Measurements from ENCODE around the gene PLXDC2. TPM values are rescaled to one million over a fixed set of nuclear protein-coding genes. Genes with fewer than 3 reads are reported as not detected.
"Not testable (repeated sequence)": the region's sequence is repeated elsewhere in the genome, so short reads cannot be mapped to it uniquely, and the experiment has no call there.

Gene PLXDC2
- total RNA-seq (2014; rRNA removed; shearing (Covaris generic)), result 0.76 and 1.2 TPM in 2 replicates

- peak; percentile 23 for DNase-seq (ENCODE audit: low spot score)
These were observed at the start of gene PLXDC2 for GRCh38 chr10:19816411-19817230. Gene PLXDC2, plus strand, starts transcription at chr10:19816432.

- no peak for DNase-seq (ENCODE audit: low spot score)
These were observed 48.4 kb upstream of the PLXDC2 start for GRCh38 chr10:19767876-19768275.

- not testable (repeated sequence) for DNase-seq (ENCODE audit: low spot score)
These were observed 46.4 kb upstream of the PLXDC2 start for GRCh38 chr10:19769826-19770225.

GRCh38 chr10:19772972-19773371 is 43.3 kb upstream of the PLXDC2 start:
- DNase-seq (ENCODE audit: low spot score), result no peak

GRCh38 chr10:19775296-19775695 is 40.9 kb upstream of the PLXDC2 start:
- DNase-seq (ENCODE audit: low spot score), result no peak

- DNase-seq (ENCODE audit: low spot score), result no peak
These were observed 38.4 kb upstream of the PLXDC2 start for GRCh38 chr10:19777806-19778205.

- no peak for DNase-seq (ENCODE audit: low spot score)
These were observed 37.2 kb upstream of the PLXDC2 start for GRCh38 chr10:19778996-19779395.

- no peak for DNase-seq (ENCODE audit: low spot score)
These were observed 33.7 kb upstream of the PLXDC2 start for GRCh38 chr10:19782430-19783089.

- no peak for DNase-seq (ENCODE audit: low spot score)
These were observed 32.5 kb upstream of the PLXDC2 start for GRCh38 chr10:19783721-19784120.

- DNase-seq (ENCODE audit: low spot score), result no peak
These were observed 30.9 kb upstream of the PLXDC2 start for GRCh38 chr10:19785366-19785765.

- peak; percentile 72 for DNase-seq (ENCODE audit: low spot score)
These were observed 28.1 kb upstream of the PLXDC2 start for GRCh38 chr10:19788075-19788686.

GRCh38 chr10:19788902-19789301 is 27.3 kb upstream of the PLXDC2 start:
- no peak for DNase-seq (ENCODE audit: low spot score)

- no peak for DNase-seq (ENCODE audit: low spot score)
These were observed 26.6 kb upstream of the PLXDC2 start for GRCh38 chr10:19789607-19790006.

- no peak for DNase-seq (ENCODE audit: low spot score)
These were observed 25.2 kb upstream of the PLXDC2 start for GRCh38 chr10:19791032-19791431.

GRCh38 chr10:19795684-19796083 is 20.5 kb upstream of the PLXDC2 start:
- DNase-seq (ENCODE audit: low spot score), result no peak

- no peak for DNase-seq (ENCODE audit: low spot score)
These were observed 16.1 kb upstream of the PLXDC2 start for GRCh38 chr10:19800161-19800560.

GRCh38 chr10:19801369-19801768 is 14.9 kb upstream of the PLXDC2 start:
- no peak for DNase-seq (ENCODE audit: low spot score)

GRCh38 chr10:19803676-19804075 is 12.6 kb upstream of the PLXDC2 start:
- no peak for DNase-seq (ENCODE audit: low spot score)

GRCh38 chr10:19809481-19809880 is 6.8 kb upstream of the PLXDC2 start:
- DNase-seq (ENCODE audit: low spot score), result no peak

- peak; percentile 36 for DNase-seq (ENCODE audit: low spot score)
These were observed 4.7 kb upstream of the PLXDC2 start for GRCh38 chr10:19811540-19811939.

- DNase-seq (ENCODE audit: low spot score), result no peak
These were observed 3.3 kb upstream of the PLXDC2 start for GRCh38 chr10:19812976-19813375.

GRCh38 chr10:19815036-19815730 is 1.0 kb upstream of the PLXDC2 start:
- DNase-seq (ENCODE audit: low spot score), result no peak
